IPS-18a (cell line): Measurements from ENCODE around the gene PTPN7.

ENCODE experiments used
- H3K27ac ChIP-seq: one replicate; pipeline ENCODE4 v1.5.1; 2013; ENCODE audit warnings: low read length
- H3K27me3 ChIP-seq: one replicate; pipeline ENCODE4 v1.6.1; 2013; ENCODE audit warnings: mild to moderate bottlenecking, low read length; ENCODE audit not compliant: control insufficient read depth, insufficient read depth
- H3K36me3 ChIP-seq: one replicate; pipeline ENCODE4 v1.6.1; 2013; ENCODE audit warnings: low read depth, low read length; ENCODE audit not compliant: control insufficient read depth
- H3K4me1 ChIP-seq: one replicate; pipeline ENCODE4 v1.6.1; 2013; ENCODE audit warnings: low read depth, low read length; ENCODE audit not compliant: control insufficient read depth
- H3K4me3 ChIP-seq: one replicate; pipeline ENCODE4 v1.5.1; 2013; ENCODE audit warnings: low read length
- H3K9ac ChIP-seq: one replicate; pipeline ENCODE4 v1.6.1; 2013; ENCODE audit warnings: mild to moderate bottlenecking, low read length, moderate library complexity
- H3K9me3 ChIP-seq: one replicate; pipeline ENCODE4 v1.6.1; 2013; ENCODE audit warnings: low read depth, low read length; ENCODE audit not compliant: control insufficient read depth

The PTPN7 gene

GRCh38 chr1:202162418-202163280, 2.2 kb upstream of the PTPN7 start:
- Histone ChIP-seq H3K9ac (no peak overlapping the region), H3K9me3 (no peaks in the 10 kb centered on the region), H3K36me3 (no peaks in the 10 kb centered on the region), H3K4me3 (no peak overlapping the region), H3K27me3 (no peaks in the 10 kb centered on the region), H3K4me1 (peaks cover 18% of the 10 kb centered on the region), H3K27ac (no peak overlapping the region)

GRCh38 chr1:202162047-202162417, 1.6 kb upstream of the PTPN7 start:
- Histone ChIP-seq H3K9me3 (no peaks in the 10 kb centered on the region), H3K27ac (no peak overlapping the region), H3K9ac (no peak overlapping the region), H3K4me3 (no peak overlapping the region), H3K27me3 (no peaks in the 10 kb centered on the region), H3K4me1 (peaks cover 18% of the 10 kb centered on the region), H3K36me3 (no peaks in the 10 kb centered on the region)

- Histone ChIP-seq H3K27me3 (no peaks in the 10 kb centered on the region), H3K36me3 (no peaks in the 10 kb centered on the region), H3K4me3 (no peak overlapping the region), H3K27ac (no peak overlapping the region), H3K9ac (no peak overlapping the region), H3K9me3 (no peaks in the 10 kb centered on the region), H3K4me1 (peaks cover 18% of the 10 kb centered on the region)
These were observed 997 bp upstream of the PTPN7 start for GRCh38 chr1:202161151-202162046.

- Histone ChIP-seq H3K27me3 (no peaks in the 10 kb centered on the region), H3K4me1 (peaks cover 14% of the 10 kb centered on the region), H3K4me3 (no peak overlapping the region), H3K9ac (no peak overlapping the region), H3K36me3 (no peaks in the 10 kb centered on the region), H3K27ac (no peak overlapping the region), H3K9me3 (no peaks in the 10 kb centered on the region)
These were observed 649 bp downstream of the PTPN7 start for GRCh38 chr1:202159534-202160371.

GRCh38 chr1:202158810-202159533, 1.4 kb downstream of the PTPN7 start:
- H3K4me3 ChIP-seq: no peak overlapping the region
- no peak overlapping the region for H3K27ac ChIP-seq
- no peaks in the 10 kb centered on the region for H3K9me3 ChIP-seq
- no peaks in the 10 kb centered on the region for H3K36me3 ChIP-seq
- H3K4me1 ChIP-seq: peaks cover 20% of the 10 kb centered on the region
- H3K27me3 ChIP-seq: no peaks in the 10 kb centered on the region
- H3K9ac ChIP-seq: no peak overlapping the region

- Histone ChIP-seq H3K9ac (no peak overlapping the region), H3K4me1 (peaks cover 20% of the 10 kb centered on the region), H3K9me3 (no peaks in the 10 kb centered on the region), H3K27ac (no peak overlapping the region), H3K4me3 (no peak overlapping the region), H3K27me3 (no peaks in the 10 kb centered on the region), H3K36me3 (no peaks in the 10 kb centered on the region)
These were observed 2.5 kb downstream of the PTPN7 start for GRCh38 chr1:202157945-202158344.

- H3K9ac ChIP-seq: no peak overlapping the region
- H3K4me1 ChIP-seq: peaks cover 20% of the 10 kb centered on the region
- H3K36me3 ChIP-seq: no peaks in the 10 kb centered on the region
These were observed 3.8 kb downstream of the PTPN7 start for GRCh38 chr1:202156590-202156989.

GRCh38 chr1:202155478-202156021, 4.9 kb downstream of the PTPN7 start:
- H3K36me3 ChIP-seq: no peaks in the 10 kb centered on the region
- no peaks in the 10 kb centered on the region for H3K9me3 ChIP-seq
- H3K27ac ChIP-seq: no peak overlapping the region
- no peak overlapping the region for H3K9ac ChIP-seq
- H3K4me3 ChIP-seq: no peak overlapping the region
- peaks cover 20% of the 10 kb centered on the region for H3K4me1 ChIP-seq
- H3K27me3 ChIP-seq: no peaks in the 10 kb centered on the region

More at GRCh38 chr1:202156590-202156989, 3.8 kb downstream of the PTPN7 start:
- no peaks in the 10 kb centered on the region for H3K27me3 ChIP-seq
- H3K9me3 ChIP-seq: no peaks in the 10 kb centered on the region
- H3K4me3 ChIP-seq: no peak overlapping the region
- no peak overlapping the region for H3K27ac ChIP-seq

- H3K9me3 ChIP-seq: no peaks in the 10 kb centered on the region
- no peak overlapping the region for H3K27ac ChIP-seq
- H3K9ac ChIP-seq: no peak overlapping the region
- H3K4me1 ChIP-seq: peaks cover 16% of the 10 kb centered on the region
- no peaks in the 10 kb centered on the region for H3K27me3 ChIP-seq
- H3K4me3 ChIP-seq: no peak overlapping the region
- no peaks in the 10 kb centered on the region for H3K36me3 ChIP-seq
These were observed 5.5 kb downstream of the PTPN7 start for GRCh38 chr1:202154766-202155477.

- Histone ChIP-seq H3K4me3 (no peak overlapping the region), H3K27ac (no peak overlapping the region), H3K4me1 (peaks cover 10% of the 10 kb centered on the region), H3K27me3 (no peaks in the 10 kb centered on the region), H3K36me3 (no peaks in the 10 kb centered on the region), H3K9ac (no peak overlapping the region), H3K9me3 (no peaks in the 10 kb centered on the region)
These were observed 6.1 kb downstream of the PTPN7 start for GRCh38 chr1:202154148-202154765.
